Progenitor cell of endocrine pancreas (in vitro differentiated cells): ENCODE results near the gene GRPR. TPM values are rescaled to one million over a fixed set of nuclear protein-coding genes. Genes with fewer than 3 reads are reported as not detected.

Experiments
- DNase-seq: peaks from one replicate; pipeline ENCODE4 v3.0.0; 2021; ENCODE audit warnings: low spot score; ENCODE audit not compliant: unreplicated experiment
- H3K27ac Mint-ChIP-seq: 2 replicates; pipeline ENCODE4 v1.8.0; 2021; ENCODE audit warnings: mild to moderate bottlenecking, moderate library complexity, mixed read lengths
- H3K27me3 Mint-ChIP-seq: 2 replicates; pipeline ENCODE4 v1.8.0; 2021; ENCODE audit warnings: mixed read lengths
- H3K36me3 Mint-ChIP-seq: 2 replicates; pipeline ENCODE4 v1.8.0; 2022; ENCODE audit warnings: mixed read lengths; ENCODE audit not compliant: insufficient read depth
- H3K4me1 Mint-ChIP-seq: 2 replicates; pipeline ENCODE4 v1.8.0; 2021; ENCODE audit warnings: low read depth, mixed read lengths
- H3K4me3 Mint-ChIP-seq: 2 replicates; pipeline ENCODE4 v1.8.0; 2021; ENCODE audit warnings: low read depth, mild to moderate bottlenecking, moderate library complexity, mixed read lengths
- H3K9me3 Mint-ChIP-seq: 2 replicates; pipeline ENCODE4 v1.8.0; 2021; ENCODE audit warnings: low read depth, mixed read lengths
- total RNA-seq: library from RNA; stranded (reverse); gene quantifications from 2 replicates; pipeline ENCODE4 v1.2.1, GENCODE V29; 2021
- TF ChIP-seq, protein P1 (sequence below): fragments of 200-600 bp; sonication (generic); IDR thresholded peaks from one replicate; pipeline ENCODE4 v1.5.0; 2021; ENCODE audit warnings: antibody characterized with exemption, mild to moderate bottlenecking; ENCODE audit not compliant: unreplicated experiment

GRPR gene
- total RNA-seq, 1 donor from 2014 or later, result 1.8 TPM

DNA sequence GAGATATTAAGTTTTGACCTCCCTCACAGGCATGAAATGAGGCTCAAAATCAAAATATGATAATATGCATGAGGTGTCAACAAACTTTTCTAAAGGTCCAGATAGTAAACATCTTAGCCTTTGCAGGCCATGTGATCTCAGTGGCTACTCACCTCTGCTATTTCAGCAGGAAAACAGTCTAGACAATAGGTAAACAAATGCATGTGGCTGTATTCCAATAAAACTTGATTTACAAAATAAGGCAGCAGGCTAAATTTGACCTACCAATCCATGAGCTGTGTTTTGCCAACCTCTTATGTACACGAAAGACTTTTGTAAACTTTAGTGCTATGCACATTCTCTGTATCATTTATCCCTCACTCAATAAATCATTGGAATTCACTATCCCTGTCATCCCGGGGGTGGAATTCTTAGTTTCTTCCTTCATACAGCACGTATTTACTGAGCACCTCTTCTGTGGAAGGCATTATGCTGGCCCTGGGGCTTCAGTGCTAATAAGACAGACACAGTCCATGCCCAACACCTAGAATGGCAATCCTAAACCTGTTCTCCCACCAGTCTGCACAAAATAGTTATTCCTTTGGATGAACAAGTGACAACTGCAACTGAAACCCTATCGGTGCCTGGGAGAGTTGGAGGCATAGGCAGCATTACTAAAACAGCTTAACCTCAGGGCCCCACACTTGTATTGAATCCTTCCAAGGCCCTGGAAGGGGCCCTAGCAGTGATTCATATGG lies 63.8 kb downstream of the GRPR start:
- Mint-ChIP-seq H3K27me3 (peaks cover 40% of the 10 kb centered on the region), H3K4me3 (no peak overlapping the region), H3K36me3 (peaks cover 2% of the 10 kb centered on the region), H3K27ac (no peak overlapping the region), H3K4me1 (peaks cover 31% of the 10 kb centered on the region), H3K9me3 (no peaks in the 10 kb centered on the region)
- DNase-seq, result no peak
- TF ChIP-seq, protein P1, sequence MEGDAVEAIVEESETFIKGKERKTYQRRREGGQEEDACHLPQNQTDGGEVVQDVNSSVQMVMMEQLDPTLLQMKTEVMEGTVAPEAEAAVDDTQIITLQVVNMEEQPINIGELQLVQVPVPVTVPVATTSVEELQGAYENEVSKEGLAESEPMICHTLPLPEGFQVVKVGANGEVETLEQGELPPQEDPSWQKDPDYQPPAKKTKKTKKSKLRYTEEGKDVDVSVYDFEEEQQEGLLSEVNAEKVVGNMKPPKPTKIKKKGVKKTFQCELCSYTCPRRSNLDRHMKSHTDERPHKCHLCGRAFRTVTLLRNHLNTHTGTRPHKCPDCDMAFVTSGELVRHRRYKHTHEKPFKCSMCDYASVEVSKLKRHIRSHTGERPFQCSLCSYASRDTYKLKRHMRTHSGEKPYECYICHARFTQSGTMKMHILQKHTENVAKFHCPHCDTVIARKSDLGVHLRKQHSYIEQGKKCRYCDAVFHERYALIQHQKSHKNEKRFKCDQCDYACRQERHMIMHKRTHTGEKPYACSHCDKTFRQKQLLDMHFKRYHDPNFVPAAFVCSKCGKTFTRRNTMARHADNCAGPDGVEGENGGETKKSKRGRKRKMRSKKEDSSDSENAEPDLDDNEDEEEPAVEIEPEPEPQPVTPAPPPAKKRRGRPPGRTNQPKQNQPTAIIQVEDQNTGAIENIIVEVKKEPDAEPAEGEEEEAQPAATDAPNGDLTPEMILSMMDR, result no peak

DNA sequence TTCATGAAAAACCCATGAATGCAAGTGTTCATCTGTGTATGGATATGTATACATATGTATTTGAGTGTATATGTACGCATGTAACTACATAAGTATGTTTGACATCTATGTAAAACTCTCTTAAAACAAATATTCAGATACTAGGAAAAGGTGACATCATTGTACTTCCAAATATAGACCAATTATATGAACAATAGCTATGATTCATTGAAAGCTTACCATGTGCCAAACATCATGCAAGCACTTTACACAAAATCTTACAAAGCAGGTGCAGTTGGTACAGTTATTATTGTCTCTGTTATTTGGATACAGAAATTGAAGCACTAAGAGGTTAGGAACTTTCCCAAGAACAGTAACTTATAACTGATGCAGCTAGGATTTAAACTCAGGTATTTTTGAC lies 65.3 kb downstream of the GRPR start:
- peaks cover 25% of the 10 kb centered on the region for H3K27me3 Mint-ChIP-seq

DNA sequence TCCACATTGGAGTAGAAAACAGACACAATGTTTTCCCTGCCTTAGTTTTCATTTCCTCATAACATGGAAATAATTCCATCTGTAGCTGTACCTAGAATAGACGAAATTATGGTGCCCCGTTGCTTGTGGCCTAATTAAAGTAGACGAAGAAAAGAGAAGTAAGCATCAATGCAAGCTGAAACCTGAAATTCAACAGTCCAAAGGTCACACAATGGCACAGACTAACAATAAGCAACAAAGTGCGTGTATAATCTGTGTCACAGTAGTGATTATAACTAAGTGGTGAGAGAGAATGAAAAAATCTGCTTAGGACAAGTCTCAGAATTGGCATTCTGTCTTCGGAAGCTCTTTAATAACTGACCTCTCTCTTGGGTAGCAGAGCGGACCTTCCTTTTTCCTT lies 68.2 kb downstream of the GRPR start:
- TF ChIP-seq, protein P1, result no peak
- H3K9me3 Mint-ChIP-seq, result no peaks in the 10 kb centered on the region
- no peak overlapping the region for H3K27ac Mint-ChIP-seq
- no peak overlapping the region for H3K4me3 Mint-ChIP-seq
- no peak for DNase-seq
- no peaks in the 10 kb centered on the region for H3K27me3 Mint-ChIP-seq
- H3K4me1 Mint-ChIP-seq, result peaks cover 14% of the 10 kb centered on the region
- H3K36me3 Mint-ChIP-seq, result no peaks in the 10 kb centered on the region

More for the DNA sequence above, 65.3 kb downstream of the GRPR start:
- TF ChIP-seq, protein P1, result no peak
- H3K4me3 Mint-ChIP-seq, result no peak overlapping the region
- H3K9me3 Mint-ChIP-seq, result no peaks in the 10 kb centered on the region
- no peak for DNase-seq
- peaks cover 2% of the 10 kb centered on the region for H3K36me3 Mint-ChIP-seq
- peaks cover 25% of the 10 kb centered on the region for H3K4me1 Mint-ChIP-seq
- H3K27ac Mint-ChIP-seq, result no peak overlapping the region

DNA sequence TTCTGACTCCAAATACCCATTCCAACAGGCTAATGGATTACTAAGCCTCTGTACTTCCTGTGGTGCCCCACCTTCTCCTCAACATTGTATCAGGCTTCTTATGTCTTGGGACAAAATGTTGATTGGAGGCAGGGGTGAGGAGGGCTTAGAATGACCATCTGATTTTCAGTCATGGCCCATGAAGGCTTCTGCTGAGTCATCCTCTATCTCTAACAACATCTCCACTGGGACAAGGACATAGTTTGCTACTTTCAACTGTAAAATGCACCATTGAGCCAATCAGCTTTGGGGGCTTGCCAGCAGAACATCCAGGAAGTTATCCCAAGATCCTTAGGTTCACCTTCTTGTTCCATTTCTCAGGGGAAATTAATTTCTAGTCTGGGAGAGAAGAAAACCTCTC lies 73.5 kb downstream of the GRPR start:
- peaks cover 3% of the 10 kb centered on the region for H3K9me3 Mint-ChIP-seq
- no peaks in the 10 kb centered on the region for H3K27me3 Mint-ChIP-seq
- no peaks in the 10 kb centered on the region for H3K36me3 Mint-ChIP-seq
- DNase-seq, result no peak
- no peak overlapping the region for H3K27ac Mint-ChIP-seq
- peaks cover 17% of the 10 kb centered on the region for H3K4me1 Mint-ChIP-seq
- H3K4me3 Mint-ChIP-seq, result no peak overlapping the region
- TF ChIP-seq, protein P1, result no peak

DNA sequence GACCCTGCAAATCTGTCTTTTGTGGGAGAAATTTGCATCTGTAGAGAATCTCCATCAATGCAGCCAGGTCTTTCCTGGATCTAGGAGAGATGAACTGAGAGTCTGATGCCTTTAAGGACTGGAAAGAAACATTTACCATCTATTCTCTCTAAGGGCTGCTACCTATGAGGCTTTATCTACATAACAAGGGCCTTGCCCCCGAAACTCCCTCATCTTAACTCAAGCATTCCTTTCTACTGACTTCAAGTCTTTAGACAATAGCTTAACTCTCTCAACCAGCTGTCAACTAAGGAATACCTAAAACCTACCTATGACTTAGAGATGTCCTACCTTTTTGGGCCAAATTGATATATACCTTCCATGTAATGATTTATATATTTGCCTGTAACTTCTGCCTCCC lies 76.0 kb downstream of the GRPR start:
- TF ChIP-seq, protein P1, result no peak
- Mint-ChIP-seq H3K36me3 (no peaks in the 10 kb centered on the region), H3K9me3 (peaks cover 13% of the 10 kb centered on the region), H3K27ac (no peak overlapping the region), H3K4me1 (peaks cover 25% of the 10 kb centered on the region), H3K27me3 (no peaks in the 10 kb centered on the region), H3K4me3 (no peak overlapping the region)
- no peak for DNase-seq
